Measurements from ENCODE around the gene GTPBP10.

DNA sequence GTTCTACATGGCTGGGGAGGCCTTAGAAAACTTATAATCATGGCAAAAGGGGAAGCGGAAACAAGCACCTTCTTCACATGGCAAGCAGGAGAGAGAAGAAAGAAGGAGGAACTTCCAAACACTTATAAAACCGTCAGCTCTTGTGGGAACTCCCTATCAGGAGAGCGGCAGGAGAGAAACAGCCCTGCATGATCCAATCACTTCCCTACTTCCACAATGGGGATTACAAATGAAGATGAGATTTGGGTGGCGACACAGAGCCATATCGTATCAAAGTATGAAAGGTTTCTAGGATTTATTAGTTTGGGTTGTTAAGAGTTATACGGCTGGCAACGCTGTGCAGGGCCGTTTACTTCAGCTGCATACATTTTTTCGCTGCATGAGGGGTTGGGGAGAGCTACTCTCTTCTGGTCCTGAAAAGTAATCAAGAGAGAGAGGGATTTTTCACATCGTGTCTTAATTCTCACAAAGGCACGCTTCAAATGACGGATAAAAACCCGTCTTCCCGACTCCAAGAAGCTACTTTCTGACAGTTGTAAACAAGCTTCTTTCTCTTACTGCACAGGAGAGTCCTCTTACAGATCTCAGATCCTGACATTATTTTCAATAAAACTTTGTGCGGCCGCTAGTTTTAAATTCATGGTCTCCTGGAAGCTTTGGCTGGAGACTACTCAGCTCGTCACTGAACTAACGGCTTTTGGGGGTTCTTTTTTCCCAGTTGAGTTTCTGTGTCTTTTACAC lies 751 bp upstream of the GTPBP10 start:
- TF ChIP-seq, protein P1, sequence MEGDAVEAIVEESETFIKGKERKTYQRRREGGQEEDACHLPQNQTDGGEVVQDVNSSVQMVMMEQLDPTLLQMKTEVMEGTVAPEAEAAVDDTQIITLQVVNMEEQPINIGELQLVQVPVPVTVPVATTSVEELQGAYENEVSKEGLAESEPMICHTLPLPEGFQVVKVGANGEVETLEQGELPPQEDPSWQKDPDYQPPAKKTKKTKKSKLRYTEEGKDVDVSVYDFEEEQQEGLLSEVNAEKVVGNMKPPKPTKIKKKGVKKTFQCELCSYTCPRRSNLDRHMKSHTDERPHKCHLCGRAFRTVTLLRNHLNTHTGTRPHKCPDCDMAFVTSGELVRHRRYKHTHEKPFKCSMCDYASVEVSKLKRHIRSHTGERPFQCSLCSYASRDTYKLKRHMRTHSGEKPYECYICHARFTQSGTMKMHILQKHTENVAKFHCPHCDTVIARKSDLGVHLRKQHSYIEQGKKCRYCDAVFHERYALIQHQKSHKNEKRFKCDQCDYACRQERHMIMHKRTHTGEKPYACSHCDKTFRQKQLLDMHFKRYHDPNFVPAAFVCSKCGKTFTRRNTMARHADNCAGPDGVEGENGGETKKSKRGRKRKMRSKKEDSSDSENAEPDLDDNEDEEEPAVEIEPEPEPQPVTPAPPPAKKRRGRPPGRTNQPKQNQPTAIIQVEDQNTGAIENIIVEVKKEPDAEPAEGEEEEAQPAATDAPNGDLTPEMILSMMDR (IDR thresholded peaks at IDR 0.05): no peak
- TF ChIP-seq POLR2A (IDR thresholded peaks at IDR 0.05) (no peak), EP300 (IDR thresholded peaks at IDR 0.05) (no peak)

Data from sigmoid colon (tissue), 4 donors.